Suprapubic skin (tissue), 4 donors: Measurements from ENCODE around the gene ANKRD11. TPM values are rescaled to one million over a fixed set of nuclear protein-coding genes. Genes with fewer than 3 reads are reported as not detected.

Experiments used
- DNase-seq, 2 donors: peaks; one replicate each; pipeline ENCODE4 v3.0.0-alpha.2; 2019; ENCODE audit warnings: low spot score in 2 of 2
- H3K27ac ChIP-seq: fragments of 200-600 bp; sonication (generic); one replicate; pipeline ENCODE4 v1.5.1; 2019
- H3K27me3 ChIP-seq: fragments of 200-600 bp; sonication (generic); one replicate; pipeline ENCODE4 v1.5.1; 2019
- H3K36me3 ChIP-seq: fragments of 200-600 bp; sonication (generic); one replicate; pipeline ENCODE4 v1.5.1; 2019
- H3K4me1 ChIP-seq: fragments of 200-600 bp; sonication (generic); one replicate; pipeline ENCODE4 v1.5.1; 2019
- H3K4me3 ChIP-seq: fragments of 200-600 bp; sonication (generic); one replicate; pipeline ENCODE4 v1.5.1; 2019; ENCODE audit warnings: mild to moderate bottlenecking
- H3K9me3 ChIP-seq: fragments of 200-600 bp; sonication (generic); one replicate; pipeline ENCODE4 v1.5.1; 2019
- CTCF ChIP-seq, 2 donors: fragments of 200-600 bp in 1 of 2; fragments of 450-650 bp in 1 of 2; sonication (generic) in 1 of 2; IDR thresholded peaks; one replicate each; pipeline ENCODE4 v1.5.1; 2016 to 2019; ENCODE audit warnings: antibody characterized with exemption in 2 of 2, mild to moderate bottlenecking in 1 of 2, moderate library complexity in 1 of 2
- EP300 ChIP-seq: sonication (generic); formaldehyde crosslinking; IDR thresholded peaks from one replicate; pipeline ENCODE4 v1.6.1; 2017; ENCODE audit warnings: antibody characterized with exemption
- POLR2A ChIP-seq, 2 donors: fragments of 450-650 bp; IDR thresholded peaks; one replicate each; pipeline ENCODE4 v1.6.1; 2017; ENCODE audit warnings: antibody characterized with exemption in 2 of 2, mild to moderate bottlenecking in 2 of 2, moderate library complexity in 2 of 2
- POLR2AphosphoS5 ChIP-seq, 3 donors: sonication (generic); formaldehyde crosslinking; IDR thresholded peaks; one replicate each; pipeline ENCODE4 v1.6.1; 2017; ENCODE audit warnings: antibody characterized with exemption in 3 of 3
- WGBS: methylation state at CpG from one replicate; pipeline ENCODE4 v1.1.5; 2018; 5-methylcytosine and 5-hydroxymethylcytosine counted together
- total RNA-seq, 4 donors: library from RNA; depleted of rRNA; stranded (reverse); fragments of >200 nt; gene quantifications; one replicate each; pipeline ENCODE4 v1.1.0, GENCODE V29; 2016

ANKRD11 gene
- total RNA-seq, 4 donors from 2014 or later: 85.4 to 212 (median 127) TPM

DNA sequence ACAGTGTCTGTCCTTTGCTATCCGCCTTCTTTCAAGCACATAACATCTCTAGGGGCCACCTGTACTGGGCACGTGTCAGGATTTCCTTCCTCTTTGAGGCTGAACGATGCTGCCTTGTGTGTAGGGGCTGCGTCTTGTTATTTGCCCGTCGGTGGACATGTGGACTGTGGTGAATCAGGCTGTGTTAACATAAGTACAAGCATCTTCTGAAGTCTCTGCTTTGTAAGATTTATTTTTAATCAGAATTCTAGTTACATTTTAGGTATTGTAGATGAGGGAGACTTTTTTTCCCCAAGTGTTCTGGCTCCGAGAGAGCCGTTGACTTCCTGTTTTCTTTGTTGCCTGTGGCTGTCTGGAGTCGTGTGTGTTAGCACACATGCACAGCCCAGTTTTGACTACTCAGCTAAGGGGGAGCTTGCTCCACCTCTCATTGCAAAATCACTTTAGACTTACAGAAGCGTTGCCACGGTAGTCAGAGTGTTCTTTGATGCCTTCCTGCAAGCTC, 43.9 kb upstream of the ANKRD11 start:
- 65% methylated on average over 11 of the region's 11 CpGs for whole genome bisulfite sequencing
- Histone ChIP-seq H3K4me1 (no peaks in the 10 kb centered on the region), H3K9me3 (no peaks in the 10 kb centered on the region), H3K36me3 (peaks cover 88% of the 10 kb centered on the region), H3K27ac (no peak overlapping the region), H3K27me3 (no peaks in the 10 kb centered on the region), H3K4me3 (no peak overlapping the region)
- no peak for TF ChIP-seq POLR2A (IDR thresholded peaks at IDR 0.05)
- TF ChIP-seq CTCF (IDR thresholded peaks at IDR 0.05): no peak
- TF ChIP-seq POLR2AphosphoS5 (IDR thresholded peaks at IDR 0.05): no peak
- no peak for TF ChIP-seq EP300
- no peak for DNase-seq

- Histone ChIP-seq H3K27me3 (no peaks in the 10 kb centered on the region), H3K36me3 (peaks cover 90% of the 10 kb centered on the region), H3K9me3 (no peaks in the 10 kb centered on the region), H3K4me3 (no peak overlapping the region), H3K27ac (no peak overlapping the region), H3K4me1 (no peaks in the 10 kb centered on the region)
- TF ChIP-seq CTCF (IDR thresholded peaks at IDR 0.05) (no peak), POLR2AphosphoS5 (IDR thresholded peaks at IDR 0.05) (no peak), POLR2A (IDR thresholded peaks at IDR 0.05) (no peak), EP300 (no peak)
- no peak for DNase-seq
- WGBS: 89% methylated on average over 27 of the region's 31 CpGs
Observed at GRCh38 chr16:89531821-89532526, 41.6 kb upstream of the ANKRD11 start.

- H3K9me3 ChIP-seq: no peaks in the 10 kb centered on the region
- H3K4me1 ChIP-seq: no peaks in the 10 kb centered on the region
- TF ChIP-seq CTCF (IDR thresholded peaks at IDR 0.05) (no peak), POLR2A (IDR thresholded peaks at IDR 0.05) (no peak), EP300 (no peak), POLR2AphosphoS5 (IDR thresholded peaks at IDR 0.05) (no peak)
- WGBS: 93% methylated on average over 34 of the region's 37 CpGs
- no peak overlapping the region for H3K27ac ChIP-seq
- DNase-seq: no peak
- no peak overlapping the region for H3K4me3 ChIP-seq
- no peaks in the 10 kb centered on the region for H3K27me3 ChIP-seq
- peaks cover 96% of the 10 kb centered on the region for H3K36me3 ChIP-seq
Observed at GRCh38 chr16:89530401-89531381, 40.3 kb upstream of the ANKRD11 start.

- no peak for DNase-seq
- Histone ChIP-seq H3K9me3 (no peaks in the 10 kb centered on the region), H3K27ac (no peak overlapping the region), H3K27me3 (no peaks in the 10 kb centered on the region), H3K36me3 (peaks cover 95% of the 10 kb centered on the region), H3K4me1 (no peaks in the 10 kb centered on the region), H3K4me3 (no peak overlapping the region)
- WGBS: 91% methylated on average over 16 of the region's 16 CpGs
- TF ChIP-seq POLR2A (IDR thresholded peaks at IDR 0.05) (no peak), EP300 (no peak), POLR2AphosphoS5 (IDR thresholded peaks at IDR 0.05) (no peak), CTCF (IDR thresholded peaks at IDR 0.05) (no peak)
Observed at GRCh38 chr16:89529097-89529496, 38.7 kb upstream of the ANKRD11 start.
